HG02623 (cell line): Measurements from ENCODE around the gene POLL.

ENCODE experiments used
- ATAC-seq: cut with Tn5 transposase; IDR thresholded peaks from one replicate; pipeline ENCODE4 v1.9.1; 2021; ENCODE audit warnings: moderate library complexity; ENCODE audit not compliant: unreplicated experiment

The POLL gene

DNA sequence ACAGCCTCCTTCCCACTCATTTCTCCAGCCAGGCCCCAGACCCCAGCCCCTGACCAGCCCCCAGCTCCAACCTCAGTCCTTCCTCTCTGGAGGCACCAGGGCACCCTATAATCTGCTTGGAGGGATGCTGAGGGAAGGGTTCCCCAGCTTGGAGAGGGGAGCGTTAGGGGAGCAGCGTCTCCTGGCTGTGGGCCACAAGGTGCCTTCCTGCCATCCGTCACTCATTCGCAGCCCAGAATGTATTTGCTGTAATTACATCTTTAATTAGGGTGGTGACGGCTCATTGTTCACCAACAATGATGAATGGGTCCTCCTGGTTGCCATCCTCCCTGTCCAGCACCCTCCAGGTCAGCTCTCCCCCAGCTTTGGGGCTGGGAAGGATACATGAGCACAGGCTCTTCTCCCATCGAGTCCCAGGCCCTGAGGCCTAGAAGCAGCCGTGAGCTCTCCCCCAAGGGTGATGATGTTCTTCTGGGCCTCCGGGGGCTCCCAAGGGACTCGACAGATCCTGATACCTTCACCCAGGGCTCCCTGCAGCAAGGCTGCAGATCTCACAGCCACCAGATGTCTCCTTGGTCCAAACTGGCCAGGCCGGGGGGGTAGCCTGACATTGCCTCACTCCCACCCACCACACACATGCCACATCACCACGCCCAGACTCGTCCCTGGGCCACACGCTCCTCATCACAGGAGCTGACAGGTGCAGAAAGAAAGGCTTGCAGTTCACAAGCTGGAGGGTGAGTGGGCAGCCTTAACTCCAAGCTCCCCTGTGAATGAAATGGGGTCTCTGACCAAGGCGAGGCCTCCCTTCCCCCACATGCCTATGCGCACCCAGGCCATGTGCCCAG is 26.8 kb downstream of the POLL start:
- ATAC-seq: no peak

DNA sequence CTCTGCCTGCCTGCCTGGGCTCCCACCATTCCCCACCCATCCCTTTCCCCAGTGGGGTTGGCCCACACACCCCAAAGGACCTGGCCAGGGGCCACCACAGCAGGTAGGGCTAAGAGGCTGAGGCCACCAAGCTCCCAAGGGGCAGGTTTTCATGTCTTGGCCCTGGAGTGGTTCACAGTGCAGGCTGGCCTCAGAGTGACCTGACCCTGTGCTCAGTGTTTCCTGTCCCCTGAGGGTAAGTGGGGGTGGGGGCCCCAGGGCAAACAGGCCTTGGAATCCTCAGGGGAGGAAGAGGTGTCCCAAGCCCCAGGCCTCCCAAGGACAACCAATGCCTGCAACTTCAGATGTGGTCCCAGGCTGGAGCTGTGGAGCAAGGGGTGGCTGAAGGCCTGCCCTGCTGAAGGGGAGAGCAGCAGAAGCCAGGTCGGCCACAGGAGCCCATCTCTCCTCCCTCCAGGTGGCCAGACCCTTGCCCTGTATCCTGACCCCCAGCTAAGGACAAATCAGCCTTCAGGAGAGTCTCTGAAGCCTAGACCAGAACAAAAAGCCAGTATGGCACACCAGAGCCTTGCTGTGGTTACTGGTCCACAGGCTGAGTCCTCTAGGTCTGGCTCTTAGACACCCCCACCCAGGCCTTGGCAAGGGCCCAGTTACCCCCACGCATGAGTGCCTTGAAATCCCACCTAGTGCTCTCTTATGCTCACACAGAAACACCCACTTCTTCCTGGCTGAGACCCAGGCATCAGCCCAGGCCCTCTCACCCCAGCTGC is 27.6 kb downstream of the POLL start:
- no peak for ATAC-seq

DNA sequence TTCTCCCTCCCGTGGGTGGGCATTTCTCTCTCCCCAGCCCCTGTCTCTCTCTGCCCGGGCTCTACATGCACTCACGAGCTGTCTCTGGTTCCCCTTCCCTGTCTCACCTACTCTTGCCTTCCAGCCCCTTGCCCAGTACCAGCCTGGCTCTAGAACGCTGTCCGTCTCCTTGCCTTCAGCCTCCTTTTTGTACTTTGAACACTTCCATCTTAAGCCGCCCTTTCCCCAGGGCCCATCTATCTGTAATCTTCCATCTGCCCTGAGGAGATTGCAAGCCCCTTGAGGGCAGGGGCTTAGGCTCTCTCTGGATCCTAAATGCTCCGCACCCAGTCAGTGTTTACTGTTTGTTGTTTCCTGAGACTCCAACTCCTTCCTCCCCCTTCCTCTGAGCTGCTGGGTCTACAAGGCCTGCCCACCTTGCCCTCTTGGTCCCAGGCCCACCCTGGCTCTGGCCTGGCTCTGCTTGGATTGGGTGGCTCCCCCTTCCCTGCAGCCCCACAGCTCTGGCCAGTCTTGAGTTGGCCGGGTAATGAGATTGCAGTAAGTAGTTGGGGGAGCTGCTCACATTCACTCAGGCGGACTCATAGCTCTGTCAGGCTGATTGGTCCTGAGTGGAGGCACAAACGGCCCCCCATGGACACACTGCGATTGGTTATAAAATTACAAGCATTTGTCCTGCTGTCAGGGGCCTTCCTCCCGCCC is 28.3 kb downstream of the POLL start:
- no peak for ATAC-seq

DNA sequence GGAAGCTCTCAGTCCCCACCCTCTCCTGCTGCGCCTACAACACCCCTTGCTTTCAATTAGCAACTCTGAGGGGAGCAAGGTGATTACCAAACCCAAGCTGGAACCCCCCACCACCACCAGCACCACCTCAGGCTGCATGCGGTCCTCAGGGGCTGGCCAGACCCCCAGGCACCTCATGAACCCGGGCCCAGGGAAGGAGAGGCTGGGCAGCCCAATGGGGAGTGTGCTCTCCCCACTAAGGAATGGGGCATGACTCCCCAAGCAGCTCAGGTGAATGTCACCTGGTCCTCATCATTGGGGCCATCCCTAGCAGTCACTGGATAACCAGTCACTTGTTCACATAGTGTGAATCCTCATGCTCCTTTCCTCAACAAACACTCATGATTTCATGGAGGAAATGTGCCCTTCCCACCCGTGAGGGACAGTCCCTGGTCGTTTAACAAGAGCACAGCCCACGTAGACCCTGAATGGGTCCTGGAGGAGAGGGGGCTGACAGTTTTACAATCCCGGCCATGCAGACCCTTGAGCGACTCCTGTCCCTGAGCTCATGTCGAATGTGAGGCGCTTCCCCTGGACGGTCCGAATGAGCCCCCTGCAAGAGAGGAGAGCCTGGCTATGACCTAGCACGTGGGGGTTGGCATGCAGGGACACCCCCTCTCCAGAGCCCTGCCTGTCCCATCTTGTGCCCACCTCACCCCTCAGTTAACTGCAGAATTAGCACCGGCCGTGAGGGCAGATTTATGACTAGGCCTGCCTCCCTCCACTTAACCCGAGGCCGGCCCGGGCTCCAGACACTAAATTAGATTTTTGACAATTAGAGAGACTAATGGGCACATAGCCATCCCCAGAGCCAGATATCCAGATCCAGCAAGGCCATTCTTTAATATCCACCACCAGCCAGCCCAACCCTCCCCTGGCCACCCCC is 29.1 kb downstream of the POLL start:
- no peak for ATAC-seq

- ATAC-seq: no peak
Observed at GRCh38 chr10:101558204-101558603, 29.9 kb downstream of the POLL start.

GRCh38 chr10:101557541-101557940 is 30.5 kb downstream of the POLL start:
- ATAC-seq: no peak

GRCh38 chr10:101552442-101552841 is 35.6 kb downstream of the POLL start:
- ATAC-seq: no peak

- no peak for ATAC-seq
Observed at GRCh38 chr10:101550965-101551364, 37.1 kb downstream of the POLL start.

- ATAC-seq: no peak
Observed at GRCh38 chr10:101545898-101546297, 42.2 kb downstream of the POLL start.

GRCh38 chr10:101538446-101538845 is 49.6 kb downstream of the POLL start:
- ATAC-seq: no peak

GRCh38 chr10:101536800-101537199 is 51.3 kb downstream of the POLL start:
- no peak for ATAC-seq

GRCh38 chr10:101535949-101536348 is 52.1 kb downstream of the POLL start:
- no peak for ATAC-seq

DNA sequence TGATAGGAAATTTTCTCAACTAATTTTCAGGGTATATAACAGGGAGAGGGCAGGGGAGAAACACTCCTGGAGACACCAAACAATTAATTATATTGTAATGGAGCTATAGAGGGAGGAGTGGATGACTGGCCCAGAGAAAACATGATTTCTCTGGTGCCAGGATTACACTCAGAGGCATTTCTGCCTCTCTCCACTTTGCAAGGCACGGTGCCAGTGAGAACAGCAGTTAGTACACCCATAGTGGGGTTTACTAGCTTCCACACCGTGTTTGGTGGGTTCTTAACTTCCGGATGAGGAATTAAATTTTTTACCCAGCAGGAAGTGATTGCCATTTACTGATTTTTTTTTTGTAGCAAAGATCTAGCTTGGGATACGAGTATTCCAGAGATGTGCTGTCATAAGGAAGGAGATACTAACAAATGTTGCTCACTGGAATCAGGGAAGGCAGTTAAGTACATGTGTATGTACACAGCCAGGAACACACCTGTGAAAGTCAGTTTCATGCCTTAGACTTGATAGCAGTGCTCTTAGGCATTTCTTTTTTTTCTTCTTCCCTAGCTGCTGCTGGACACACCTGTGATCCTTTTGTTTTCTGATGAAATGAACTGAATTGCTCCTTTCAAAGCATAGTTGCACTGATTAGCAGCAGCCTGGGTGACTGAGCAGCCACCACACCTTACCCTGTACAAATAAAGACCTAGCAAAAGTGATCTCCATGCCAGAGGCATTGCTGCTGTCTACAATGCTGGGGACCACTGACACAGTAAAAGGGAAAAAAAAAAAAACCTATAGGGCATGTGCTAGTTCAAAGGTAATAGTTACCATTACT is 58.1 kb downstream of the POLL start:
- no peak for ATAC-seq

- no peak for ATAC-seq
Observed at GRCh38 chr10:101529207-101529606, 58.9 kb downstream of the POLL start.
